NCI-H82 treated with DMSO at 0.1 percent for 48 hours (cell line): Measurements from ENCODE around the gene EIF2AK3.

Experiments
- DNase-seq: peaks from one replicate; lab custom pipeline; 2025; ENCODE audit not compliant: unreplicated experiment; lab: John Stamatoyannopoulos, UW

EIF2AK3 gene

GRCh38 chr2:88545118-88545517 is 82.1 kb downstream of the EIF2AK3 start:
- DNase-seq = peak; percentile 4

GRCh38 chr2:88543541-88544057 is 83.7 kb downstream of the EIF2AK3 start:
- no peak for DNase-seq

- no peak for DNase-seq
Observed at GRCh38 chr2:88542668-88543067, 84.6 kb downstream of the EIF2AK3 start.

GRCh38 chr2:88540346-88540745 is 86.9 kb downstream of the EIF2AK3 start:
- DNase-seq = no peak

GRCh38 chr2:88538362-88538917 is 88.8 kb downstream of the EIF2AK3 start:
- DNase-seq = no peak

GRCh38 chr2:88537640-88538039 is 89.6 kb downstream of the EIF2AK3 start:
- DNase-seq = no peak

GRCh38 chr2:88530081-88530480 is 97.2 kb downstream of the EIF2AK3 start:
- DNase-seq = no peak

- DNase-seq = no peak
Observed at GRCh38 chr2:88521445-88522073, 105.7 kb downstream of the EIF2AK3 start.

GRCh38 chr2:88517759-88518201 is 109.5 kb downstream of the EIF2AK3 start:
- DNase-seq = peak; percentile 89
